ENCODE results near the gene CCDC7. TPM values are rescaled to one million over a fixed set of nuclear protein-coding genes. Genes with fewer than 3 reads are reported as not detected.

Gene CCDC7
- total RNA-seq, 1 experiment from 2014 or later, result 4.0 TPM

DNA sequence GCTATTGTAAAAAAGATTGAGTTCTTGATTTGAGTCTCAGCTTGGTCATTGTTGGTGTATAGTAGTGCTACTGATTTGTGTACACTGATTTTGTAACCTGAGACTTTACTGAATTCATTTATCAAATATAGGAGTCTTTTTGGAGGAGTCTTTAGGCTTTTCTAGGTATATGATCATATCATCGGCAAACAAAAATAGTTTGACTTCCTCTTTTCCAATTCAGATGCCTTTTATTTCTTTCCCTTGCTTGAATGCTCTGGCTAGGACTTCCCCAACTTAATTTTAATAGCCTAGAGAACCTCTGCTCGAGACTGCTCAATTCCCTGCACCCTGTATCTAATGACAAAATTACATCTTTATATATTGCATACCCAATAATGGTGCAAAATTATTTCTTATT is 154.4 kb downstream of the CCDC7 start:
- Histone ChIP-seq H3K27me3 (ENCODE audit: insufficient read depth, low read length) (no peaks in the 10 kb centered on the region), H3K9me2 (ENCODE audit: insufficient read depth) (no peaks in the 10 kb centered on the region), H3K27ac (ENCODE audit: low read depth, low read length) (no peak overlapping the region), H3K4me3 (replicated peaks in 1 of 2; ENCODE audit: low read depth in 1 of 2, low read length in 2 of 2) (no peak overlapping the region), H3K9me3 (ENCODE audit: control insufficient read depth in 1 of 2, insufficient read depth in 1 of 2, low read depth in 1 of 2, low read length in 2 of 2) (peaks cover 3 to 8% of the 10 kb centered on the region in 2 experiments; a peak in 2 of 4 replicates), H4K20me1 (ENCODE audit: insufficient read depth) (no peaks in the 10 kb centered on the region), H3K79me2 (ENCODE audit: insufficient read depth, low read length) (no peaks in the 10 kb centered on the region), H3K9ac (ENCODE audit: low read length) (no peak overlapping the region), H3K36me3 (ENCODE audit: control insufficient read depth in 1 of 2, insufficient read depth in 2 of 2, low read length in 2 of 2) (no peaks in the 10 kb centered on the region), H2AFZ (ENCODE audit: low read depth, low read length, poor library complexity, severe bottlenecking) (no peak overlapping the region), H3K4me1 (ENCODE audit: control insufficient read depth in 1 of 2, insufficient read depth in 2 of 2, low read length in 2 of 2) (no peaks in the 10 kb centered on the region), H3K4me2 (ENCODE audit: low read length) (no peak overlapping the region)
- CTCF ChIA-PET, result no interaction called here
- RAD21 ChIA-PET (ENCODE audit: low non-redundant PET in 1 of 2, low total read pairs in 2 of 2, uncharacterized antibody in 2 of 2, unreplicated experiment in 2 of 2), result no interaction called here
- POLR2A ChIA-PET, result no interaction called here
- BruUV-seq (replicated peaks), result no TSS peak
- TF ChIP-seq EGR1 (IDR thresholded peaks at IDR 0.05; ENCODE audit: low read depth), result no peak
- no peak for TF ChIP-seq REST (IDR thresholded peaks at IDR 0.05; ENCODE audit: low read depth)
- no peak for TF ChIP-seq JUND (IDR thresholded peaks at IDR 0.05)
- TF ChIP-seq FOSL1 (IDR thresholded peaks at IDR 0.05; ENCODE audit: low read depth), result no peak
- TF ChIP-seq EZH2 (IDR thresholded peaks at IDR 0.05), result no peak
- TF ChIP-seq TCF7L2 (IDR thresholded peaks at IDR 0.05; ENCODE audit: borderline replicate concordance, extremely low read depth, insufficient read depth, insufficient read length), result no peak
- TF ChIP-seq, protein P1, sequence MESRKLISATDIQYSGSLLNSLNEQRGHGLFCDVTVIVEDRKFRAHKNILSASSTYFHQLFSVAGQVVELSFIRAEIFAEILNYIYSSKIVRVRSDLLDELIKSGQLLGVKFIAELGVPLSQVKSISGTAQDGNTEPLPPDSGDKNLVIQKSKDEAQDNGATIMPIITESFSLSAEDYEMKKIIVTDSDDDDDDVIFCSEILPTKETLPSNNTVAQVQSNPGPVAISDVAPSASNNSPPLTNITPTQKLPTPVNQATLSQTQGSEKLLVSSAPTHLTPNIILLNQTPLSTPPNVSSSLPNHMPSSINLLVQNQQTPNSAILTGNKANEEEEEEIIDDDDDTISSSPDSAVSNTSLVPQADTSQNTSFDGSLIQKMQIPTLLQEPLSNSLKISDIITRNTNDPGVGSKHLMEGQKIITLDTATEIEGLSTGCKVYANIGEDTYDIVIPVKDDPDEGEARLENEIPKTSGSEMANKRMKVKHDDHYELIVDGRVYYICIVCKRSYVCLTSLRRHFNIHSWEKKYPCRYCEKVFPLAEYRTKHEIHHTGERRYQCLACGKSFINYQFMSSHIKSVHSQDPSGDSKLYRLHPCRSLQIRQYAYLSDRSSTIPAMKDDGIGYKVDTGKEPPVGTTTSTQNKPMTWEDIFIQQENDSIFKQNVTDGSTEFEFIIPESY (IDR thresholded peaks at IDR 0.05; ENCODE audit: extremely low read depth, insufficient replicate concordance, low read length), result no peak
- no peak for TF ChIP-seq RAD21 (IDR thresholded peaks at IDR 0.05; ENCODE audit: low read depth)
- TF ChIP-seq SRF (IDR thresholded peaks at IDR 0.05; ENCODE audit: low read depth), result no peak
- no peak for TF ChIP-seq CTCF (IDR thresholded peaks at IDR 0.05 in 2 of 3, conservative IDR thresholded peaks at IDR 0.05 in 1 of 3; ENCODE audit: borderline replicate concordance in 1 of 3, insufficient read depth in 1 of 3, low read depth in 2 of 3, low read length in 2 of 3)
- TF ChIP-seq, protein P2, sequence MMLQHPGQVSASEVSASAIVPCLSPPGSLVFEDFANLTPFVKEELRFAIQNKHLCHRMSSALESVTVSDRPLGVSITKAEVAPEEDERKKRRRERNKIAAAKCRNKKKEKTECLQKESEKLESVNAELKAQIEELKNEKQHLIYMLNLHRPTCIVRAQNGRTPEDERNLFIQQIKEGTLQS (IDR thresholded peaks at IDR 0.05), result no peak
- no peak for TF ChIP-seq CBX3 (IDR thresholded peaks at IDR 0.05; ENCODE audit: low read depth)
- no peak for TF ChIP-seq SP1 (IDR thresholded peaks at IDR 0.05; ENCODE audit: low read depth)
- TF ChIP-seq EZH2phosphoT487 (IDR thresholded peaks at IDR 0.05; ENCODE audit: borderline replicate concordance), result no peak
- no peak for TF ChIP-seq CEBPB (IDR thresholded peaks at IDR 0.05; ENCODE audit: low read depth)
- TF ChIP-seq YY1 (IDR thresholded peaks at IDR 0.05; ENCODE audit: extremely low read depth, insufficient replicate concordance, low read depth, low read length), result no peak
- no peak for DNase-seq (ENCODE audit: low read depth, low spot score)
- intact Hi-C loops (cut with micrococcal nuclease), result no loop called here
- no peak for ATAC-seq
